GM23338 (cell line): Measurements from ENCODE around the gene CACNA2D2. TPM values are rescaled to one million over a fixed set of nuclear protein-coding genes. Genes with fewer than 3 reads are reported as not detected.
A peak's percentile ranks its signal among the peaks of the same experiment; 100 is the strongest.

ENCODE experiments used
- ATAC-seq: fragments of 200-7000 bp; cut with Tn5 transposase; 3 replicates; pipeline ENCODE4 v1.9.1; 2020
- DNase-seq: peaks from one replicate; pipeline ENCODE4 v3.0.0-alpha.2; 2015; ENCODE audit warnings: low spot score
- H2AFZ ChIP-seq: fragments of 200-600 bp; sonication (generic); 2 replicates; pipeline ENCODE4 v1.8.0; 2016; ENCODE audit warnings: antibody characterized with exemption, mild to moderate bottlenecking, moderate library complexity
- H3F3A ChIP-seq: fragments of 200-600 bp; sonication (generic); replicated peaks from 2 replicates; pipeline ENCODE4 v1.8.0; 2017; ENCODE audit warnings: antibody characterized with exemption, mixed run types, low read depth
- H3K27ac ChIP-seq: fragments of 200-600 bp; sonication (generic); 2 replicates; pipeline ENCODE4 v1.6.1; 2016; ENCODE audit warnings: low read depth
- H3K27me3 ChIP-seq: fragments of 200-600 bp; sonication (generic); 2 replicates; pipeline ENCODE4 v1.8.0; 2016; ENCODE audit warnings: mild to moderate bottlenecking, mixed run types, moderate library complexity; ENCODE audit not compliant: insufficient read depth
- H3K36me3 ChIP-seq: fragments of 200-600 bp; sonication (generic); 2 replicates; pipeline ENCODE4 v1.8.0; 2016; ENCODE audit warnings: mild to moderate bottlenecking; ENCODE audit not compliant: insufficient read depth
- H3K4me1 ChIP-seq: fragments of 200-600 bp; sonication (generic); 2 replicates; pipeline ENCODE4 v1.8.0; 2016; ENCODE audit warnings: mild to moderate bottlenecking, moderate library complexity; ENCODE audit not compliant: insufficient read depth
- H3K4me2 ChIP-seq: fragments of 200-600 bp; sonication (generic); 2 replicates; pipeline ENCODE4 v1.7.1; 2017; ENCODE audit warnings: mixed run types
- H3K4me3 ChIP-seq: fragments of 200-600 bp; sonication (generic); 2 replicates; pipeline ENCODE4 v1.6.1; 2016; ENCODE audit warnings: mixed run types
- H3K79me2 ChIP-seq: fragments of 200-600 bp; sonication (generic); replicated peaks from 2 replicates; pipeline ENCODE4 v1.8.0; 2017; ENCODE audit warnings: mild to moderate bottlenecking; ENCODE audit not compliant: insufficient read depth
- H3K9me2 ChIP-seq: fragments of 200-600 bp; sonication (generic); 2 replicates; pipeline ENCODE4 v1.8.0; 2017; ENCODE audit not compliant: insufficient read depth
- H4K20me1 ChIP-seq: fragments of 200-600 bp; sonication (generic); replicated peaks from 2 replicates; pipeline ENCODE4 v1.8.0; 2017; ENCODE audit warnings: mild to moderate bottlenecking; ENCODE audit not compliant: insufficient read depth
- H3K27ac Mint-ChIP-seq: 2 replicates; pipeline ENCODE4 v1.8.0; 2020; ENCODE audit warnings: inconsistent platforms, mild to moderate bottlenecking, moderate library complexity, mixed read lengths
- H3K27me3 Mint-ChIP-seq: 3 replicates; pipeline ENCODE4 v1.8.0; 2022; ENCODE audit warnings: low read depth, mild to moderate bottlenecking, moderate library complexity, mixed read lengths, inconsistent platforms; ENCODE audit not compliant: insufficient read depth, poor library complexity
- H3K36me3 Mint-ChIP-seq: 3 replicates; pipeline ENCODE4 v1.8.0; 2021; ENCODE audit warnings: low read depth, mild to moderate bottlenecking, inconsistent platforms, moderate library complexity, mixed read lengths
- H3K4me1 Mint-ChIP-seq: 3 replicates; pipeline ENCODE4 v1.8.0; 2020; ENCODE audit warnings: mild to moderate bottlenecking, inconsistent platforms, mixed read lengths
- H3K4me3 Mint-ChIP-seq: 3 replicates; pipeline ENCODE4 v1.8.0; 2021; ENCODE audit warnings: moderate library complexity, mild to moderate bottlenecking, inconsistent platforms, mixed read lengths
- H3K9me3 Mint-ChIP-seq: 3 replicates; pipeline ENCODE4 v1.8.0; 2020; ENCODE audit warnings: moderate library complexity, mild to moderate bottlenecking, inconsistent platforms, mixed read lengths
- CREB1 ChIP-seq: fragments of 250-450 bp; sonication (Bioruptor Pico); IDR thresholded peaks from 2 replicates; pipeline ENCODE4 v1.5.0; 2020; ENCODE audit warnings: low read depth, mild to moderate bottlenecking, moderate library complexity
- EZH2 ChIP-seq: fragments of 200-600 bp; sonication (generic); IDR thresholded peaks from one replicate; pipeline ENCODE4 v1.8.0; 2017; ENCODE audit warnings: antibody characterized with exemption, mild to moderate bottlenecking, low read depth; ENCODE audit not compliant: unreplicated experiment
- EZH2phosphoT487 ChIP-seq: fragments of 200-600 bp; sonication (generic); IDR thresholded peaks from one replicate; pipeline ENCODE4 v1.8.1; 2018; ENCODE audit warnings: antibody characterized with exemption; ENCODE audit not compliant: unreplicated experiment
- NANOG ChIP-seq: IDR thresholded peaks from 2 replicates; pipeline ENCODE4 v1.6.1; 2016; ENCODE audit warnings: antibody characterized with exemption, borderline replicate concordance
- POLR2AphosphoS5 ChIP-seq: IDR thresholded peaks from 2 replicates; pipeline ENCODE4 v1.6.1; 2016; ENCODE audit warnings: antibody characterized with exemption, low read depth
- ZNF331 ChIP-seq: fragments of 250-450 bp; sonication (Bioruptor Pico); IDR thresholded peaks from 2 replicates; pipeline ENCODE4 v1.5.0; 2020; ENCODE audit warnings: low read depth, mild to moderate bottlenecking, moderate library complexity
- polyA plus RNA-seq: library from polyadenylated mRNA; unstranded; fragments of >200 nt; fragmentation: Nextera tagmentation; extraction: Ambion mirVana; gene quantifications from 2 replicates; pipeline ENCODE4 v1.2.1, GENCODE V29; 2016
- total RNA-seq: library from RNA; depleted of rRNA; stranded (reverse); fragments of >200 nt; shearing (Covaris generic); gene quantifications from 2 replicates; pipeline ENCODE4 v1.2.3, GENCODE V29; 2014
- TF ChIP-seq, protein P1 (sequence below), 2 experiments: fragments of 200-600 bp in 1 of 2; sonication (generic) in 1 of 2; conservative IDR thresholded peaks; 2 replicates each; pipeline versions ENCODE4 v1.5.1 to v1.6.1; 2016 to 2017; ENCODE audit warnings: antibody characterized with exemption in 2 of 2, low read depth in 2 of 2, mild to moderate bottlenecking in 2 of 2, moderate library complexity in 1 of 2
- TF ChIP-seq, protein P2 (sequence below): fragments of 250-450 bp; sonication (Bioruptor Pico); IDR thresholded peaks from 2 replicates; pipeline ENCODE4 v1.5.0; 2020; ENCODE audit warnings: mild to moderate bottlenecking, moderate library complexity

CACNA2D2 gene
- total and polyA plus RNA-seq, 2 experiments from 2014 or later: 4.7 to 11.4 TPM

DNA sequence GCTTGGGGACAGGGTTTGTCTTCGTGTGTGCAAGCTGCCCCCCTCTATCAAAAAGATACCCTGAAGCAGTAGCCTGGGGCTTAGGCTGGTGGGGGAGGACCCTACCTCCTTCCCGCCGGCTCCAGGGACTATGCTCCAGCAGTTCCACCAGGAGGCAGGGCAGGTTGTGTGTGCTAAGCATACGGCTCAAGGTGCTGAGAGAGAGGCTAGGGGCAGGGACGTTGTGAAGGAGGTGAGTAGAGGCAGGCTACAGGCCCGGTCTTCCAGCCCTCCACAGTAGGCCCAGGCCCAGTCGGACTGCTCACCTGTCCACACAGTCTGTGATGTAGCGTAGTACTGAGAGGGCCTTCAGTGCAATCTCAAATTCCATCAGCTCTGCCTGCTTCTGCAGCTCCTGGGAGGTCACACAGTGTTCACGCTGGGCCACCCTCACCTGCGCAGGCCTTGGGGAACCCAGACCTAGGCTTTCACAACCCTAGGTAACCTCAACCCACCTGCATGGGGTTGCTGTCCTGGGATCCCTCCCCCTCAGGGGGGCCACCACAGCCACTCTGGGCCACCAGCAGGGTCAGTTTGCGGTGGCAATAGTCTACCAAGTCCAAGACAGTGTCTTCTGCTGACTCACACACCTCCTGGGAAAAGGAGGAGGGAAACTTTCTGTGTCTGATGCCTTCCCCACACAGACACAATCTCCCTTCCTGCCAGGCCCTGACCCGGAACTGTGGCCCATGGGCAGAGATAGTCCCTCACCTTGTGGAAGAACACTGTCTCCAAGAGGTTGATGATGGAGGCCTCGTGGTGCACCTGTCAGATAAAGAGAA is 160.4 kb downstream of the CACNA2D2 start:
- H2AFZ ChIP-seq: no peak overlapping the region
- H3K27me3 ChIP-seq: peaks cover 78% of the 10 kb centered on the region
- no peak overlapping the region for H3K4me3 Mint-ChIP-seq
- H3K27ac Mint-ChIP-seq: no peak overlapping the region
- DNase-seq (peak; percentile 80), ATAC-seq (peak; percentile 36)
- H3K9me2 ChIP-seq: no peaks in the 10 kb centered on the region
- no peaks in the 10 kb centered on the region for H3K79me2 ChIP-seq
- H3K27me3 Mint-ChIP-seq: peaks cover 72% of the 10 kb centered on the region
- H3K36me3 Mint-ChIP-seq: no peaks in the 10 kb centered on the region; the same call in 2 of the 3 replicates
- no peaks in the 10 kb centered on the region for H3K36me3 ChIP-seq
- H3K4me1 Mint-ChIP-seq: peaks cover 22% of the 10 kb centered on the region
- H3K9me3 Mint-ChIP-seq: peaks cover 3% of the 10 kb centered on the region; the same call in 1 of the 3 replicates
- no peak overlapping the region for H3K27ac ChIP-seq
- no peaks in the 10 kb centered on the region for H4K20me1 ChIP-seq
- H3K4me1 ChIP-seq: peaks cover 12% of the 10 kb centered on the region
- TF ChIP-seq, protein P1, sequence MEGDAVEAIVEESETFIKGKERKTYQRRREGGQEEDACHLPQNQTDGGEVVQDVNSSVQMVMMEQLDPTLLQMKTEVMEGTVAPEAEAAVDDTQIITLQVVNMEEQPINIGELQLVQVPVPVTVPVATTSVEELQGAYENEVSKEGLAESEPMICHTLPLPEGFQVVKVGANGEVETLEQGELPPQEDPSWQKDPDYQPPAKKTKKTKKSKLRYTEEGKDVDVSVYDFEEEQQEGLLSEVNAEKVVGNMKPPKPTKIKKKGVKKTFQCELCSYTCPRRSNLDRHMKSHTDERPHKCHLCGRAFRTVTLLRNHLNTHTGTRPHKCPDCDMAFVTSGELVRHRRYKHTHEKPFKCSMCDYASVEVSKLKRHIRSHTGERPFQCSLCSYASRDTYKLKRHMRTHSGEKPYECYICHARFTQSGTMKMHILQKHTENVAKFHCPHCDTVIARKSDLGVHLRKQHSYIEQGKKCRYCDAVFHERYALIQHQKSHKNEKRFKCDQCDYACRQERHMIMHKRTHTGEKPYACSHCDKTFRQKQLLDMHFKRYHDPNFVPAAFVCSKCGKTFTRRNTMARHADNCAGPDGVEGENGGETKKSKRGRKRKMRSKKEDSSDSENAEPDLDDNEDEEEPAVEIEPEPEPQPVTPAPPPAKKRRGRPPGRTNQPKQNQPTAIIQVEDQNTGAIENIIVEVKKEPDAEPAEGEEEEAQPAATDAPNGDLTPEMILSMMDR (conservative IDR thresholded peaks at IDR 0.05; ENCODE audit: low read depth in 2 of 2): peak; percentile 42 to 69
- no peak for TF ChIP-seq CREB1 (CRISPR knock-in tag)
- TF ChIP-seq NANOG: no peak
- H3K4me3 ChIP-seq: no peak overlapping the region
- peaks cover 29% of the 10 kb centered on the region; the same call in 1 of the 2 replicates for H3F3A ChIP-seq
- H3K4me2 ChIP-seq: no peak overlapping the region

DNA sequence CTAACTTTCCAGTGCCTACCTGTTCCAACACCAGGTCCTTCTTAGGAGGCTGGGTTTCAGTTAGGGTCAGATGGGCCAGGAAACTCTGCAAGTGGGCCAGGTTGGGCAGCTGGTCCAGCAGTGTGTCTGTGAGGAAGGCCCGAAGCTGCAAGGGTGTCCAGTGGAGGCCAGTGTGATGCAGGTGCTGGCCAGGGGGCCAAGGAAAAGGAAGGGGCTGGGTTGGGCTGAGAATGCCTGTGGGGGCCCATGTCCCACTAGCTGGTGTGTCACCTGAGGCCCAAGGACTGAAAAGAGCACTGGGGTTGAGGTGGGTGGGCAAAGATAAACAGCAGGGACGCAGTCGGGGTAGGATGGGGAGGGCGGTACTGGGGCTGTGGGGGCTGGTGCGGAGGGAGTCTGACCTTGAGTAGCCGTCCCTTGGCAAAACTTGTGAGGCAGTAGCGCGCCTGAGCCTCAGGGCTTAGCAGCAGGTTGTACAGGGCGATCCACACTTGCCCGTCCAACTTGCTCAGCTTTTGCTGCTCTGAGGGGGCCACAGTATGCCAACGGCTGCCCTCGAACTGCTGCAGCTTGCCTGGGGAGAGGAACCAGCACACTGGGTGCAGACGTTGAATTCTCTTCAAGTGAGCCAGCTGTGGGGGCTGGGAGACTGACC is 161.3 kb downstream of the CACNA2D2 start:
- DNase-seq (no peak), ATAC-seq (no peak)
- H3K36me3 ChIP-seq: no peaks in the 10 kb centered on the region
- H4K20me1 ChIP-seq: no peaks in the 10 kb centered on the region
- H3K27ac ChIP-seq: no peak overlapping the region
- Mint-ChIP-seq H3K27me3 (peaks cover 80% of the 10 kb centered on the region), H3K27ac (no peak overlapping the region), H3K9me3 (peaks cover 3% of the 10 kb centered on the region; the same call in 1 of the 3 replicates), H3K4me3 (no peak overlapping the region), H3K4me1 (peaks cover 23% of the 10 kb centered on the region), H3K36me3 (no peaks in the 10 kb centered on the region; the same call in 2 of the 3 replicates)
- TF ChIP-seq EZH2phosphoT487: no peak
- TF ChIP-seq NANOG: no peak
- no peak for TF ChIP-seq ZNF331 (CRISPR knock-in tag)
- TF ChIP-seq POLR2AphosphoS5: no peak
- TF ChIP-seq, protein P2, sequence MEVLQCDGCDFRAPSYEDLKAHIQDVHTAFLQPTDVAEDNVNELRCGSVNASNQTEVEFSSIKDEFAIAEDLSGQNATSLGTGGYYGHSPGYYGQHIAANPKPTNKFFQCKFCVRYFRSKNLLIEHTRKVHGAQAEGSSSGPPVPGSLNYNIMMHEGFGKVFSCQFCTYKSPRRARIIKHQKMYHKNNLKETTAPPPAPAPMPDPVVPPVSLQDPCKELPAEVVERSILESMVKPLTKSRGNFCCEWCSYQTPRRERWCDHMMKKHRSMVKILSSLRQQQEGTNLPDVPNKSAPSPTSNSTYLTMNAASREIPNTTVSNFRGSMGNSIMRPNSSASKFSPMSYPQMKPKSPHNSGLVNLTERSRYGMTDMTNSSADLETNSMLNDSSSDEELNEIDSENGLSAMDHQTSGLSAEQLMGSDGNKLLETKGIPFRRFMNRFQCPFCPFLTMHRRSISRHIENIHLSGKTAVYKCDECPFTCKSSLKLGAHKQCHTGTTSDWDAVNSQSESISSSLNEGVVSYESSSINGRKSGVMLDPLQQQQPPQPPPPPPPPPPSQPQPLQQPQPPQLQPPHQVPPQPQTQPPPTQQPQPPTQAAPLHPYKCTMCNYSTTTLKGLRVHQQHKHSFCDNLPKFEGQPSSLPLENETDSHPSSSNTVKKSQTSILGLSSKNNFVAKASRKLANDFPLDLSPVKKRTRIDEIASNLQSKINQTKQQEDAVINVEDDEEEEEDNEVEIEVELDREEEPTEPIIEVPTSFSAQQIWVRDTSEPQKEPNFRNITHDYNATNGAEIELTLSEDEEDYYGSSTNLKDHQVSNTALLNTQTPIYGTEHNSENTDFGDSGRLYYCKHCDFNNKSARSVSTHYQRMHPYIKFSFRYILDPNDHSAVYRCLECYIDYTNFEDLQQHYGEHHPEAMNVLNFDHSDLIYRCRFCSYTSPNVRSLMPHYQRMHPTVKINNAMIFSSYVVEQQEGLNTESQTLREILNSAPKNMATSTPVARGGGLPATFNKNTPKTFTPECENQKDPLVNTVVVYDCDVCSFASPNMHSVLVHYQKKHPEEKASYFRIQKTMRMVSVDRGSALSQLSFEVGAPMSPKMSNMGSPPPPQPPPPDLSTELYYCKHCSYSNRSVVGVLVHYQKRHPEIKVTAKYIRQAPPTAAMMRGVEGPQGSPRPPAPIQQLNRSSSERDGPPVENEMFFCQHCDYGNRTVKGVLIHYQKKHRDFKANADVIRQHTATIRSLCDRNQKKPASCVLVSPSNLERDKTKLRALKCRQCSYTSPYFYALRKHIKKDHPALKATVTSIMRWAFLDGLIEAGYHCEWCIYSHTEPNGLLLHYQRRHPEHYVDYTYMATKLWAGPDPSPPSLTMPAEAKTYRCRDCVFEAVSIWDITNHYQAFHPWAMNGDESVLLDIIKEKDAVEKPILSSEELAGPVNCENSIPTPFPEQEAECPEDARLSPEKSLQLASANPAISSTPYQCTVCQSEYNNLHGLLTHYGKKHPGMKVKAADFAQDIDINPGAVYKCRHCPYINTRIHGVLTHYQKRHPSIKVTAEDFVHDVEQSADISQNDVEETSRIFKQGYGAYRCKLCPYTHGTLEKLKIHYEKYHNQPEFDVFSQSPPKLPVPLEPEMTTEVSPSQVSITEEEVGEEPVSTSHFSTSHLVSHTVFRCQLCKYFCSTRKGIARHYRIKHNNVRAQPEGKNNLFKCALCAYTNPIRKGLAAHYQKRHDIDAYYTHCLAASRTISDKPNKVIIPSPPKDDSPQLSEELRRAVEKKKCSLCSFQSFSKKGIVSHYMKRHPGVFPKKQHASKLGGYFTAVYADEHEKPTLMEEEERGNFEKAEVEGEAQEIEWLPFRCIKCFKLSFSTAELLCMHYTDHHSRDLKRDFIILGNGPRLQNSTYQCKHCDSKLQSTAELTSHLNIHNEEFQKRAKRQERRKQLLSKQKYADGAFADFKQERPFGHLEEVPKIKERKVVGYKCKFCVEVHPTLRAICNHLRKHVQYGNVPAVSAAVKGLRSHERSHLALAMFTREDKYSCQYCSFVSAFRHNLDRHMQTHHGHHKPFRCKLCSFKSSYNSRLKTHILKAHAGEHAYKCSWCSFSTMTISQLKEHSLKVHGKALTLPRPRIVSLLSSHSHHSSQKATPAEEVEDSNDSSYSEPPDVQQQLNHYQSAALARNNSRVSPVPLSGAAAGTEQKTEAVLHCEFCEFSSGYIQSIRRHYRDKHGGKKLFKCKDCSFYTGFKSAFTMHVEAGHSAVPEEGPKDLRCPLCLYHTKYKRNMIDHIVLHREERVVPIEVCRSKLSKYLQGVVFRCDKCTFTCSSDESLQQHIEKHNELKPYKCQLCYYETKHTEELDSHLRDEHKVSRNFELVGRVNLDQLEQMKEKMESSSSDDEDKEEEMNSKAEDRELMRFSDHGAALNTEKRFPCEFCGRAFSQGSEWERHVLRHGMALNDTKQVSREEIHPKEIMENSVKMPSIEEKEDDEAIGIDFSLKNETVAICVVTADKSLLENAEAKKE (CRISPR knock-in tag): no peak
- no peak for TF ChIP-seq CREB1 (CRISPR knock-in tag)
- TF ChIP-seq EZH2: no peak
- TF ChIP-seq, protein P1 (conservative IDR thresholded peaks at IDR 0.05; ENCODE audit: low read depth in 2 of 2): no peak
- H3K4me3 ChIP-seq: no peak overlapping the region
- peaks cover 31% of the 10 kb centered on the region; the same call in 1 of the 2 replicates for H3F3A ChIP-seq
- H3K79me2 ChIP-seq: no peaks in the 10 kb centered on the region
- H2AFZ ChIP-seq: no peak overlapping the region
- peaks cover 78% of the 10 kb centered on the region for H3K27me3 ChIP-seq
- H3K4me2 ChIP-seq: no peak overlapping the region
- H3K9me2 ChIP-seq: no peaks in the 10 kb centered on the region
- peaks cover 12% of the 10 kb centered on the region for H3K4me1 ChIP-seq
